C4-2B (cell line): ENCODE results near the gene PRKAB1.
"Not testable (repeated sequence)": the region's sequence is repeated elsewhere in the genome, so short reads cannot be mapped to it uniquely, and the experiment has no call there.

Experiments used
- H3K27ac ChIP-seq: fragments of 450-650 bp; 2 replicates; pipeline ENCODE4 v1.5.1; 2017
- CTCF ChIP-seq: fragments of 450-650 bp; conservative IDR thresholded peaks from 2 replicates; pipeline ENCODE4 v1.5.1; 2017; ENCODE audit warnings: mild to moderate bottlenecking
- ZFX ChIP-seq: fragments of 450-650 bp; IDR thresholded peaks from 2 replicates; pipeline ENCODE4 v1.6.1; 2017

The PRKAB1 gene

DNA sequence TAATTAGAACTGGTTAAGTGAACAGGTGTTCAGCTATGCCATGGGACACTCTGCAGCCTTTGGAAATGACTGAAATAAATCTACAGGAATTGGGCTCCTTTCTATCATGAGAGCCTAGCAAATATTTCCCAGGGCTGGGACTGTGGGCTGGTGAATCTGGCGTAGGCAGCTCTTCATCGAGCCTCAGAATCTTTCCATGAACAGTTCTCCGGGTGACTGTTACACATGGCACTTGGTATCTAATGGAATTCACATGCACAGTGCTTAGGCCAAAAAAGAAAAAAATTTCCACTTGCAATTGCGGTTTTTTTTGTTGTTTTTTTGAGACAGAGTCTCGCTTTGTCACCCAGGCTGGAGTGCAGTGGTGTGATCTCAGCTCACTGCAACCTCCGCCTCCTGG is 32.1 kb downstream of the PRKAB1 start:
- TF ChIP-seq ZFX (no peak), CTCF (no peak)
- no peak overlapping the region for H3K27ac ChIP-seq

- no peak for TF ChIP-seq ZFX
- TF ChIP-seq CTCF, result no peak
- H3K27ac ChIP-seq, result no peak overlapping the region
Measured at GRCh38 chr12:119704065-119704747, 36.3 kb downstream of the PRKAB1 start.

DNA sequence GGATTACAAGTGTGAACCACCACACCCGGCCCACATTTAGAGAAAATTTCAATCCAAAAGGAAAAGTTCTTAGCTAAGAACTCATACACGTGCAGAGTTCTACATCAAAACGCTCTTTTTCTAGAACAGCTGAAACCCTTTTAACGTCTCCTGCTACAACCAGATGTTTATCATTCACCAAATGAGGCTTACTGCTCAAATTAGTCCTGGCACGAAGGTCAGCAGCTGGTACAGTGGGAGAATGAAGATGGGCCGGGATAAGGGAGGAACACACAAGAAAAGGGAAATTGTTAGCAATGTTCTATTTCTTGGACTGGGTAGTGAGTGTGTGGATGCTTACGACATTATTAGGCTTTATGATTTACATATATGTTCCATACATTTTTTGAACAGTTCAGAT is 37.2 kb downstream of the PRKAB1 start:
- no peak overlapping the region for H3K27ac ChIP-seq
- TF ChIP-seq CTCF (no peak), ZFX (no peak)

- H3K27ac ChIP-seq, result not testable (repeated sequence)
Measured at GRCh38 chr12:119706427-119706826, 38.5 kb downstream of the PRKAB1 start.

DNA sequence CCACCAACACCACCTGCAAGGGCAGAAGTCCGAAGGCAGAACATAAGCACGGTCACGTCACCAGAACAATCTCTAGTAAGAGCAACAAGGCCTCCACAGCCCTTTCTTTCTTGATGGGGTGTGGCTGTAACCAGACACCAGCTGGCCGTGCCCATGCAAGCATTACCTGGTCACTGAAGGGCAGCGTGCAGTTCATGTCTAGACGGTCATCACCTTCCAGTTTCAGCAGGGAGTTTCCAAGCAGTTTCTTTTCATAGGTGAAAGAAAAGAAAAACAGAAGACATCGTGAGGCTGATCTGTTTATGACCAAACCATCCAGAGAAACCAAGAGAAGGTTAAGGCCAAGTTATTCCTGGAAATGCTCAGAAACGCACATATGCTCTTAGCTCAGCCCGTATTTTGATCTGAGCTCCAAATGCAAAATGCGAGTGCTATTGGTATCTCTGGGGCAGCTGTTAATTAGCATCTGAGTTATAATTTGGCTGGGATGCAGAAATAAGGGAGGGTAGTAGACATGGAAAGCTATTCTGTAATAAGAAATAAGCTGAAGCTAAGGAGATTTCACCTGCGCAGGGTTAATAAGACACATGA is 42.5 kb downstream of the PRKAB1 start:
- TF ChIP-seq ZFX (no peak), CTCF (no peak)
- no peak overlapping the region for H3K27ac ChIP-seq

DNA sequence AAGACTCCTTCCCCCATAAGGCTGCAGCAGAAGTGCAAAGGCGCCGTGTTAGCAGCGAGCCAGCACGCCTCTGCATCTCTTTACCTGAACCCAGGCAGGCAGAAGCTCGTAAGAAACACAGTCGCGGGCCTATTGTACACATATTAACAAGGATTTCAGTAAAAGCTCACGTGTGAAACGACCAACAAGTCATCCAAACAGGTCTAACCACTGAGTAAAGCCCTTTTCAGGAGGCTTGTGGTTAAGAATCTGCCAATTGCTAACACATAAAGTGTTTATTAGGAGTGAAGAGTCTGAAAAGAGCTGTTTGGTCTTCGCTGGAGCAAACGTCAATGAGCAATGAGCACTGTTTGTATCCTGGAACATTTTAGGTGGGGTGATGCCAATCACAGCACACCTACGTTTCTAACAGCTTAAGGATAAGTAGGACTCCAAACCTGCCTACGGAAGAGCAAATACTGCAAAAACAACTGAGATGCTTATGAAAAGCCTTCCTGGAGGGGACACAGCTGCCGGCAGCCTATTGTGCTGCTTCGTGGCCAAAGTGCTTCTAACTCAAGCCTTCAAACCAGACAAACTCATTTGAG is 43.1 kb downstream of the PRKAB1 start:
- no peak overlapping the region for H3K27ac ChIP-seq

GRCh38 chr12:119711693-119712092 is 43.8 kb downstream of the PRKAB1 start:
- no peak for TF ChIP-seq CTCF
- TF ChIP-seq ZFX, result no peak
- no peak overlapping the region for H3K27ac ChIP-seq

More for the DNA sequence above, 43.1 kb downstream of the PRKAB1 start:
- TF ChIP-seq ZFX, result no peak
- no peak for TF ChIP-seq CTCF
